Measurements from ENCODE around the gene TFIP11.

The TFIP11 gene

DNA sequence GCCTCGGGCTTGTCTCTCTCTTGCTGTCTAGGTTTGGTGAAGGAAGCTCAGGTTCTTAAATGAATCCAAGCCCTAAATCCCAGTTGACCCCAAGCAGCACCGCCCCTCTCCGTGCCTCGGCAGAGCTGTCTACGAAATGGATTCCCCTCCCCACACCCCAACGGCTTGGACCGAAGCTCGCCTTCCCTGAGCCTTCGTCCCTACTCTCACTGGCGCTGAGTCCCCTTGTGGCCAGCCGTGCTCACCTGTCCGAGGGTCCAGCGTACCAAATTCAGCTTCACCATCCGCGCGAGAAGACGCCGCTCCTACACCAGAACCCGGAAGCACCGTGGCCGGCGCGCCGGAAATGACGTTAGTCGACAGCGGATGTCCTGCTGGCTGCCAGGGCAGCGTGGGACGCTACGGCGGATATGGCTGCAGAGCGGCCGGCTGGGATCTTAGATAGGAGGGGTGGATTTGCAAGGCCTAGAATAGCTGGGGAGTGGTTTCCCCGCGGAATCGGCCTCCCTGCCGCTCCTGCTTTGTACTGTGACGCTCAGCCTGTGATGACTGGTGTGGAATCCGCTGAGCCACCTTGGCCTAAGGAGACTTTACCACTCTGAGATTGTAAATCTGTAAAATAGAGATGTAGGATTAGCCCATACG, at the start of gene TFIP11:
TFIP11 (minus strand) TSS at position 325 of the 645 bp plus-strand sequence. CDS start 2,201 bp downstream, outside the sequence.
- Histone ChIP-seq H3K9me3 (ENCODE audit: low read length) (no peaks in the 10 kb centered on the region), H3K9ac (ENCODE audit: low read length) (peak within 1 kb of the TSS; percentile 79), H2AFZ (ENCODE audit: low read length) (no peak within 1 kb of the TSS), H3K4me1 (ENCODE audit: insufficient read depth, low read length, severe bottlenecking) (peaks cover 31% of the 10 kb centered on the region), H3K4me2 (ENCODE audit: low read length) (peak within 1 kb of the TSS; percentile 85), H3K27ac (ENCODE audit: low read depth, low read length, poor library complexity, severe bottlenecking) (no peak within 1 kb of the TSS), H3K36me3 (ENCODE audit: insufficient read depth, low read length) (peaks cover 32% of the 10 kb centered on the region), H4K20me1 (ENCODE audit: insufficient read depth, low read length) (no peaks in the 10 kb centered on the region), H3K9me2 (ENCODE audit: low read depth, low read length) (no peaks in the 10 kb centered on the region), H3K27me3 (ENCODE audit: insufficient read depth, low read length) (no peaks in the 10 kb centered on the region), H3K79me2 (ENCODE audit: insufficient read depth, low read length) (peaks cover 16% of the 10 kb centered on the region), H3K4me3 (ENCODE audit: low read depth, low read length, poor library complexity, severe bottlenecking) (peak within 1 kb of the TSS; percentile 86), H3F3A (ENCODE audit: insufficient read depth, low read length) (no peaks in the 10 kb centered on the region)
- no peak for TF ChIP-seq CTCF (IDR thresholded peaks at IDR 0.05; ENCODE audit: low read length)
- TF ChIP-seq EZH2 (IDR thresholded peaks at IDR 0.05; ENCODE audit: borderline replicate concordance, low read length): no peak

DNA sequence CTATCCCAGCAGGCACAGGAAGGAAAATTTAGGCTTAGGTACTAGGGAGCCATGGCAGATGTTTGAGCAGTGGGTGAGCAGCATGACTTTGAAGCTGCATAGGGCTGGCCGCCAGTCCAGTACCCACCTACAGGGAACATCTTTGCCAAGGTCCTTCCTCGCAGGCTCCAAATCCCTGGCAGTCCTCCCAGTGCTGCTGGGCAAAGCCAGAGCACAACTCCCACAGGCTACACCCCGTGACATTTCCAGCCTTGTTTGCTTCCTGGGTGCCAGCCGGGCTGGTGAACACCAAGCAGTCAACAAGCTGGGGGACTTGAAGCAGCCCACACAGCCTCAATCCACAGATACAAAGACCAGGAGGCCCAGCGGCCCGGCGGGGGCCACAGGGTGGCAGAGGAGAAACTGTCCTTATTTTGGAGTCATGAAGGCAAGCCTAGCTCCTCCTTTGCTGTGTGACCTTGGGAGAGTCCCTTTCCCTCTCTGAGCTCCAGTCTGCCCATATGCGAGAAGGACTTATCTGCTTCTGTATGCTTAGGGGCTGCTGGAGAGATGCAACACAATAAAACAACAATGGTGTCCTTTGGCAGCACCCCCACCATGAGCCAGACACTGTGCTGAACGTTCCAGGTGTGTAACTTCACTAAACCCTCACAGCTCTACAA, 49.6 kb upstream of the TFIP11 start:
- Histone ChIP-seq H3K27ac (ENCODE audit: low read depth, low read length, poor library complexity, severe bottlenecking) (peak overlapping the region; percentile 38), H3K4me1 (ENCODE audit: insufficient read depth, low read length, severe bottlenecking) (peaks cover 51% of the 10 kb centered on the region), H3K4me2 (ENCODE audit: low read length) (no peak overlapping the region), H3K9me3 (ENCODE audit: low read length) (no peaks in the 10 kb centered on the region), H3K9ac (ENCODE audit: low read length) (no peak overlapping the region), H3K79me2 (ENCODE audit: insufficient read depth, low read length) (peaks cover 28% of the 10 kb centered on the region; the same call in 1 of the 2 replicates), H3K9me2 (ENCODE audit: low read depth, low read length) (no peaks in the 10 kb centered on the region), H3K36me3 (ENCODE audit: insufficient read depth, low read length) (peaks cover 6% of the 10 kb centered on the region; the same call in 1 of the 2 replicates), H4K20me1 (ENCODE audit: insufficient read depth, low read length) (no peaks in the 10 kb centered on the region), H2AFZ (ENCODE audit: low read length) (no peak overlapping the region), H3F3A (ENCODE audit: insufficient read depth, low read length) (no peaks in the 10 kb centered on the region), H3K4me3 (ENCODE audit: low read depth, low read length, poor library complexity, severe bottlenecking) (no peak overlapping the region), H3K27me3 (ENCODE audit: insufficient read depth, low read length) (no peaks in the 10 kb centered on the region)
- TF ChIP-seq EZH2 (IDR thresholded peaks at IDR 0.05; ENCODE audit: borderline replicate concordance, low read length) (no peak), CTCF (IDR thresholded peaks at IDR 0.05; ENCODE audit: low read length) (no peak)

GRCh38 chr22:26559961-26560575, 47.8 kb upstream of the TFIP11 start:
- H3K4me1 ChIP-seq (ENCODE audit: insufficient read depth, low read length, severe bottlenecking): peaks cover 48% of the 10 kb centered on the region
- no peaks in the 10 kb centered on the region for H4K20me1 ChIP-seq (ENCODE audit: insufficient read depth, low read length)

More at GRCh38 chr22:26559961-26560575, 47.8 kb upstream of the TFIP11 start:
- no peaks in the 10 kb centered on the region for H3K27me3 ChIP-seq (ENCODE audit: insufficient read depth, low read length)
- H3K9ac ChIP-seq (ENCODE audit: low read length): no peak overlapping the region
- no peaks in the 10 kb centered on the region for H3F3A ChIP-seq (ENCODE audit: insufficient read depth, low read length)
- H3K27ac ChIP-seq (ENCODE audit: low read depth, low read length, poor library complexity, severe bottlenecking): peak overlapping the region; percentile 42
- H3K9me2 ChIP-seq (ENCODE audit: low read depth, low read length): no peaks in the 10 kb centered on the region
- no peaks in the 10 kb centered on the region for H3K9me3 ChIP-seq (ENCODE audit: low read length)
- H3K79me2 ChIP-seq (ENCODE audit: insufficient read depth, low read length): peaks cover 24% of the 10 kb centered on the region; the same call in 1 of the 2 replicates
- H3K4me3 ChIP-seq (ENCODE audit: low read depth, low read length, poor library complexity, severe bottlenecking): no peak overlapping the region
- no peak overlapping the region for H3K4me2 ChIP-seq (ENCODE audit: low read length)
- H3K36me3 ChIP-seq (ENCODE audit: insufficient read depth, low read length): peaks cover 11% of the 10 kb centered on the region; the same call in 1 of the 2 replicates
- TF ChIP-seq CTCF (IDR thresholded peaks at IDR 0.05; ENCODE audit: low read length): no peak
- TF ChIP-seq EZH2 (IDR thresholded peaks at IDR 0.05; ENCODE audit: borderline replicate concordance, low read length): no peak
- H2AFZ ChIP-seq (ENCODE audit: low read length): no peak overlapping the region
